GF-D8 (cell line): ENCODE measurements around the gene CHD6.
A peak's percentile ranks its signal among the peaks of the same experiment; 100 is the strongest.

Source experiments
- DNase-seq: peaks from one replicate; lab custom pipeline; 2025; lab: John Stamatoyannopoulos, UW

Gene CHD6

DNA sequence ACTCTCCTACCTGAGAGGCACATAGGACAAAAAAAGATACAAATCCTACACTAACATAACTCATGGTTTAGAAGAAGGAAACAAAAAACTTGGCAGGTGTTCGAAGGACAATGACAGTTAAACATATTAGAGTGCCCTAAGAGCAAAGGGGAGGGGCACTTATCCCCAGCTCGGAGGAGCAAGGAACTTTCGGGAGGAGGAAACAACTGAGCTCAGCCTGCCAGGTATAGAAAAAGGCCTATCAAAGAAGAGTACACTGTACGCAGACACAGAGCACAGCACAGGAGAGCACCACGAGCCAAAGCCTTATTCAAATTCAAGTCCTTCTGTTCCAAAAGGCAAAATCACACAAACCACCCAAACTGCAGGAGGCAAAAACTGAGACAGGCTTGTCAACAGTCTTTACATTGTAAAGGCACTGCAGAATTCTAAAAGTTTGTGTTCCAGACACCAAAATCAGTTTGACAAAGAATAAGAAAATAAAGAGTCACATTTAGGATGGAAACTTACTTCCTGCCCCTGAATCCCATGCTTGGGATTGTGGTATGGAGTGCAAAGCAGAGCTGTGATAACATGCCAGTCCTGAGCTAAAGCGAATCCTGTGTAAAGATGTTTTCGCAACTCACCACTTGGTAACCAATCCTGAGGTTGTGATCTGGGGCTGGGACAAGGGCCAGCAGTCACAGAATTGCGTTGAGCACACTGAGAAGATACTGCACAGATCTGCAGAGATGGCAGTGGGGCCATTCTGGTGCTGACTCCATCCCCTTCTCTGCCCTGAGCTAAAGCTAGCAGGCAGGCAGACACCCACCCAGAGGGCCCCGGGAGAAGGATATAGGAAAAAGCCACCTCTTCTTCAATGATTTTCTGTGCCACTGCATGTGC is 108.6 kb downstream of the CHD6 start:
- no peak for DNase-seq

DNA sequence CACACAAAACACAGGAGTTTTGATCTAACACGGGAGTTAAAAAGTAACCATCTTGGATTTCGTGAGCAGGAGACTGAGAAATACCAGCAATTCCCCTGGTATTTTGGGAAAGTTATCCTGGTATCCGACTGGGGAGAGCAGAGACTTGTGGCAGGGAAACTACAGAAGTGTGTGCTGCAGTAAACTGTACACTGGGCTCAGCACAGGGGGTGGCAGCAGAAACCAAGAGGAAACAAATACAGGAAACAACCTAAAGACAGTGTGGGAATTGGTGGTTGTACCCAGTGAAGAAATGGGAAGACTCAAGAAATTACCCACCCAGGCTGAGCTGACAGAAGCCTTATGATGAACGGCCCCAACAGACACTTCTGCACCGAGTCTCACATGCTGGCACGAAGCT is 109.8 kb downstream of the CHD6 start:
- DNase-seq = no peak

DNA sequence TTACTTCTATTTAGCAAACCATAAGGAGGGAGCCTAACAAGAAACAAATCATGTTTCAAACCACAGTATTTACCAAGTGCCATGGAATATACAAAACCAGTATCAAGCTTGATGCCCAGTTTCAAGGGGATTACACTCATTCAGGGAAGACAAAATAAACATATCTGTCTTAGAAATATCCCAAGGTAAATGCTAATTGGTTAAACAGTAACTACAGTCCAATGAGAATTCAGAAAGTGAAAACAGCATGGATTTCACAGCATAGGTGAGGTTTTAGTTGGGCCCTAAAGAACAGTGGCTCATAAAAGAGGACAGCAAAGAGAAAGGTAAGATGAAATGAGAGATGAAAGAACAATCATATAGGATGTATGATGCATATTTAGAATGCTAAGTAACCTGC is 110.3 kb downstream of the CHD6 start:
- DNase-seq = no peak

DNA sequence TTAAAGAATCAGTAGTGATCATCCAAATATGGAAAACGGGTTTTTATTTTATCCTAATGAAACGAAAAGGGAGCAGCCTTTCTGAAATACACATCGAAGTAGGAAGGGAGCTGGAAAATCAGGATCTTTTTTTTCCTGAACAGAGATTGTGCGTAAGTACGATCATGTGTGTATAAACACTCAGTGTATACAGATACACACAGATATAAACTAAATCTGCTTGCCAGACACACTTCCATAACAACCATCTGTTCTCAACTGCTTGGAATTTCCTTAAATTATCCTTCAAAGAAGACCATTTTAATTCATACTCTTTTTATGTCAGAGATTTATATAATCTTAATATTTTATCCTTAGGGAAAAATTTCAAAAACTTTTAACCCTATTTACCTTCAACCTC is 110.7 kb downstream of the CHD6 start:
- no peak for DNase-seq

DNA sequence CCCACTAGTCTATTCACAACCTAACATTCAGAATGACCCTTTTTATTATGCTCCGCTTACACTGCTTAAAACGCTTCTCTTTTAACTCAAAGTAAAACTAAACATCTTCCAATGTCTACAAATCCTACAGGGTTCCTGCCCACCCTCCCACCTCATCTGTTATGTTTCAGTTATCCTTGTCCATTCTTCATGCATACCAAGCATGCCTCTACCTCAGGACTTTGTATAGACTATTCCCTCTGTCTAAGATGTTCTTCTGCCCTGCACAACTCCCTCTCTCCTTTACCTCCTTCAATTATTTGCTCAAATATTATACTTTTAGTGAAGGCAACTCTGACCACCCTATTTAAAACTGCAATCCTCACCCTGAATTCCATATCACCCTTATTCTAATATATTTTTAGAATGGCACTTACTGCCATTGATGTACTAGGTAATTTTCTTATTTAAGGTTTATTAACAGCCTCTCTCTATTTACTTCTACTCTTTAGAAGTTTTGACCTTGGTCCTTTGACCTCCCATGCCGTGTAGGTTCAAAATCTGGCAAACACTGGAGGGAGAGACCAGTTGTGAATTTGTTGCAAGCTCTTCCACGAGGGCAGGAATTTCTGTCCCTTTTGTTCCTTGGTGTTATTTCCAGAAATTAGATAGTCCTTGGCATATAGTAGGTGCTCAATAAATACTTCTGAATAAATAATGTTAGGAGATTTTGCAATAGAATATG is 111.8 kb downstream of the CHD6 start:
- DNase-seq = no peak

DNA sequence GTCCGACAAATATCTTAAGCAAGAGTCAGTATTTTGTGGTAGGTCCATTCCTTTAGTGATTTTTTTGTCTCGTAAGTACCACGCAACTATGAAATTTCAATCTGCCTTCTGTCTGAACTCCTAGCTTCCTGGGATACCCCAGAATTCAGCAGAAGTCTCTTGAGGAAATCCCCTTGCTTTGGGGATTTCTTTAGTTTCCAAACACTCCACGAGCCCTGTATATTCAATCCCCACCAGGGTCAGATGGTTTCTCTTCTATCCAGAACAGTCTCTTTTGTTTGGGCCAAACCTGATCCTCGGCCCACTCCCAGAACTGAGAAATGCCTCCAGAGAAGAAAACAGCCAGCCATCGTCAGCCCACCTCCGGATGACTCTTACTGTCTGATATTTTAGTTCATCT is 113.0 kb downstream of the CHD6 start:
- DNase-seq = no peak

DNA sequence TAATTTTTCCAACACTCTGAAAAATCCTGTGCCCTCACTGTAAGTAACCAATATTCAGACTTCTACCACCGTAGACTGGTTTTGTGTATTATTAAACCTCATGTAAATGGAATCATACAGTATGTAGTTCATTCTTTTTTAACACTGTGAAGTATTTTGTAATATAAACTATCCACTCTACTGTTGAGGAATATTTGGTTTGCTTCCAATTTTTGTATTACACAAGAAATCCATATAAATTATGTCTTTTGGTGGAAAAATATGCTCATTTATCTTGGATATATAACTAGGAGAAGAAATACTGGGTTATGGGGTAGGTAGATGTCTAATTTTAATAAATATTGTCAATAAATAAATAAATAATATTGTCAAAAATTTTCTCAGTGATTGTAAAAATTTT is 116.8 kb downstream of the CHD6 start:
- DNase-seq = no peak

DNA sequence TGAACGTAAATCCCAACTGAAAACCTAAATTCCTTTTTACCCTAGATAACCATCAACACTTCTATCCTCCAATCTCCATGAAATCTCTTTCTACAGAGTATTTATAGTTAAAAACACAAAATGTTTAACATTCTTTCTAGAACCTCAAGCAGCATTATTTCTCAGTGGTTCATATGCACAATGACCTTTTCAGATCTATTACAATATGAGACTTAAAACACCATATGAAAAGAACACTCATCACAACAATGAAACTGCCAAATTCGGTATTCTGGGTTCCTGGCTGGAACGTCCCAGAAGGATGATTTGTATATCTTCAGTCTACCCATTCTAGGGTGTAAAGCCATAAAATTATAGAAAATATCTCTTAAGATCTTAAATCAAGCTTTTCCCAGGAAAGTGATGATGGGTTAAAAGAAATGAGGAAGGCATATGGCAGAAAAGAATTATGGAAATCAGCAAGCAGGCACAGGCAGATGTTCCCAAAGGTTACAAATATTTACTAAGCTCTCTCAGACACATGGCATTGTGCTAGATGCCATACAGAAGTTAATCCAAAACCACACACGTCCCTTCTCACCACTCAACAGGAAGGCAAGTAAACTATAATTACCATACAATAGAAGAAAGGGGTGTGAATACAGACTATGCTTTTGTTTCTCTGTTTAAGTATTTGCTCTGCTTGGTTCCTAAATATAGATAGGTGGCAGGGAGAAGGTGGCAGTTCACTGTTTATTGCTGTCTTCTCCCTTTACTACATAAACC is 118.0 kb downstream of the CHD6 start:
- DNase-seq = no peak

DNA sequence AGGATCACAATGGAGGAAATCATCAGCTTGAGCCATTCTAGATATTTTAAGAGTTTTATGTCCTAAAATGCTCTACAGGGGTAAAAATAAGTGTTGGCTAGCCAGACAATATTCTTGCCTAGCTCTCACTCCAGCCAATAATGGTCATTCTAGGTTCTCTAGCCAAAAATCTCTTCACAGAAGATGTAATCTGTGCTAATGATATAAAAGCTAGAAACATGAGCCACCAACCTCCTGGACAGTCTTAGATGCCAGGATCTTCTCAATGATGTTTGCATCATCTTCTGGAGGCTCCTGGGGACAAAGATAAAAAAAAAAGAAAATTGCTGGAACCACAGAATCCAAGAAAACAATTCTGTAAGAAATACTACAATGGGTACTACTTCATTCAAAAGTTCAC is 119.1 kb downstream of the CHD6 start:
- no peak for DNase-seq

DNA sequence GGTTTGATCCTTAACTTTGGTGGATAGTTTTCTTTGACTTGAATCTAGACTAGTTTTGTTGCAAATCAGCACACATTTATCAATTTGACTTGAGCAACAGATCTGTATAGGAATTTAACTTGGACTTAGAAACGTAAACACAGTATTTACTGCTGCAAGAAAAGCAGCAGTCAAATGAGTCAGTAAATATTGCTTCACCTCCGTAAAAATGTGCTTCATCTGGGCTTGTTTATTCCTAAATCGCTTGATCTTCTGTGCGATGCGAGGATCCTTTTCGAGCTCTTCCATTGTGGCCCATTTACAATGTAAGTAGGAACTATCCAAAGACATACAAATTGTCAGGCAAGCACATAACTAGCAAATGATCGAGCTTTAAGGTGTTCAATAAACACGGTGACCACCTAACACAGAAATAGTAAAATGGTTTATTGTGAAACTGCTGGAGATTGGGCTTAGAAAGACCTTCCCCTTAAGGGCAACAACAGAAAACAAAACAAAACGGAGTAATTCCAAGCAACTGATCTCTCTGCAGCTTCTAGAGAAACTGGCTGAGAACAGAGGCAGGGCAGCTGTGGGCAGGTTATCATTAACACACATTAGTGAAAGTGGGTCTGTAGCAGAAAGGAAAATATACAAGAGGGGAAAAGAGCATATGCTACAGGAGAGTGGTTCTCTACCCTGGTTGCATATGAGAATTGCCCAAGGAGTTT is 120.8 kb downstream of the CHD6 start:
- DNase-seq = no peak

DNA sequence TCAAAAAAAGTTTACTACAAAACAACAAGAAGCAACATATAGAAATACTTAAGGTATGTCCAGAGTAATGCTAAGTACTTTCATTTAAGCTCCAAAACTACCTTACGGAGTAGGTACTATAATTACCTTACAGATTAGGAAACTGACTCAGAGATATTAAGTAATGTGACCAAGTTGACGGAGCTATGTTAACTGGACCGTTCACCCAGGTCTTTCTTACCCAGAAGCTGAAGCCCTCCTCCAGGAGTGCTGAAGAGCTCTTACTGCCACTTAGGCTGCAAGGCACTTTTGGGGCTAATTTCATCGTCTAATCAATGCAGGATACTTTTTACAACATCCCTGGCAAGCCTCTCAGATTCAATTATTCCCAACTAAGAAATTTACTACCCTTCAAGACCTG is 123.7 kb downstream of the CHD6 start:
- DNase-seq = no peak

DNA sequence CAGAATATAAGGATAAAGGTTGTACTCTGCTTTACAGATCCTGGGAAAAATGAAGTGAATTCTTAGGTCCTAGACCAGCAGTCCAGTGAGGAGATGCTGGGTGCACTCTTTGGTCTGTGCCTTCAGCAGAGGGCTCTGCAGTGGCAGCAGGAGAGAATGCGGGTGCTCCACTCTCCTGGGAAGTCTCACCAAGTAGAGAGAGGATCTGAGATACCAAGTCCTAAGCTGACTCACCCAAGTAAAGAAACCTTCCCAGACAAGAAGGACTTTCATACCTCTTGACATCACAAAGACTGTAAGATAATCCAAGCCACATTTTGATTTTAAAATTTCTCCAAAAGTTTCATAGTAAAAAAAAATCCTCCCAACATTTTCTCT is 134.6 kb downstream of the CHD6 start:
- no peak for DNase-seq

DNA sequence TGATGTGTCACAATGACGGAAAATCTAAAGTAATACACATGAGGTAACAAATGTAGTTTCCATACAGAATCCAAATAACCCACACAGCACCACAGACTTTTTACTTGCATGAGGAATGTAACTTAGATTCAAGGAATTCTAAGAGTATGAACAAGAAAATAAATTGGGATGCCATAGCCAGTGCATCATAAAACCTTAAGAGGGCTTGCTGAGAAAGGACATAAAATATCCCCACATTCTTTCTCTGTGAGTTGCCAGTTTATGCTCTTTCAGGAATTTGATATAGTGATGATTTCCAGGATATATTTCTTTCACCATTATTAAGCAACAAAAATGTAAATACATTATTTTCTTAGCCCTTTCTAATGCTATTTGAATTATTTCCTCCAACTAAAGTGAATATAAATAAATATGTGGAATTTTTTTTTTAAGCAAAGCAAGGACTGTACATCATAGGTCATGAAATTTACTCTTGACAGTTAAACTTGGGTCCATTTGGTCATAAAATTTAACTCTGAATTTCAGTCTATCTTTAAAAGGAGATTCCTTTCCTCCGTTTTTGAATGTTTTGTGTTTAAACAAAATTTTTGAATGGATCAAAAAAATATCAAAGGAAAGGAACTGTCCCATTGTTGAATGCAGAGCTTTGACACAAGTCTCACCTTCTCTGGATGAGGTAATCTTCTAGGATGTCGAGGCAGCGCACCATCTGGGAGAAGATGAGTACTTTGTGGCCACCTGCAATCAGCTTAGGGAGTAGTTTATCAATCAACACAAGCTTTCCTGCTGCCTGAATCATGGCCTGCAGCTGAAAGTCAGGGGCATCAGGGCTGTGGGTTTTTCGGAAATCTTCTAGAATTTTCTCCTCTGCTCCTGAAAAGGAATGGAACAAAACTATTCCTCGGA is 135.3 kb downstream of the CHD6 start:
- DNase-seq = no peak

DNA sequence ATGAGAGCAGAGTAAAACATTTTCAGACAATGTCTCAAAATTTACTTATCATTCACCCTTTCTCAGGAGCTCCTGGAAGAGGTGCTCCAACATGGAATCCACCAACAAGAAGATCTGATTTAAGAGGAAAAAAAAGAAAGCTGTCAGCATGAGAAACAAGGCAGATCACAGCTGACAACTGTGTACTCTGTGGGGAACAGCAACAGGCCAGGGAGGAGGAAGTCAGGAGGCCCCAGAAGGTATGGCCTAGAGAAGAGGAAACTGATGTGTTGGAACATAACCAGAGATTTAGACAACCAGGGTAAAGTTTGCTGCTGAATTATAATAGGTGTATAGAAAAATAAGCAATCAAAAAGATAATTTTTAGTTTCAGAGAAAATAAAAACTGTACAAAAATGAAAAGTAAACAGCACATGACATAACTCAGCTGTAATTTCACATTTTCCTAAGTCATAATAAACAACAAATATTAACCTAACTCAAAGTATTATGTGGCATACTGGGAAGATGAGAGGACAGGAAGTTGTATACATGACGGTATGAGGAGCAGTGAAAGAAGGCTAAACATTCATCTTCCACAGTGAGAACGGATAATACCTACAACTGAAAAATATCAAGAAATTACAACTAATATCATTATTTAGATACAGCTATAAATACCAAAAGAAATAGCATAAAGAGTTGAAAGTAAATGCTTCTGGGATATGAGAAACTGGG is 138.0 kb downstream of the CHD6 start:
- peak; percentile 53 for DNase-seq

DNA sequence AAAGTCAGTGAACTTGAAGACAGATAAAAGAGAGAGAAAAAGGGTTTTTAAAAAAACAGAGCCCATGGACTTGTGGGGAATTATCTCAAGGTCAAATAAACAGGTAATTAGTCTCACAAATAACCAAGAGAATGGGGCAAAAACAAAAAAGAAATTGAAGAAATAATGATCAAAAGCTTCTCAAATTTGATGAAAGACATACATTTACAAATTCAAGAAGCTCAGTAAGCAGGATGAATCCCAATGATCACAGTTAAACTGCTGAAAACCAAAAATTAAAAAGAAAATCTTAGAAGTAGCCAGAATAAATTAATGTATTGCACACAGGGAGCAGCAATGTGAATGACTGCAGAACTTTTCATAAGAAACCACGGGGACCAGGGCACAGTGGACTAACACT is 139.1 kb downstream of the CHD6 start:
- no peak for DNase-seq

DNA sequence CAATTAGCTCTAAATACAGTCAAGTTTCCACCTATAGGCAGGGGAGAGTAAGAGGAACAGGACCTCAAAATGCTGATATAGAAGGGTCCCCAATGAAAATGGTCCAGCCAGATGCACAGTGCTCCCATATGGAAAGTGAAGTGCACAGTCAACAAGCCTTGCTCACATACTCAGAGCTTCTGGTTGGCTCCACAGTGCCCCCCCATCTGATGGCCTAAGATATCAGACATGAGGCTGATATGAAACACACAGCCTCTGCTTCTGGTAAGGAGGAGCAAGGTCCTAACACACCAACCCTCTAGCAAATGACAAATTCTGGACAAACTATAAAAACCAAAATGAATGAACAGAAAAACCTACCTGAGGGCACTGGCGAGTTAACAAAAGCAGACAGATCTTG is 140.2 kb downstream of the CHD6 start:
- no peak for DNase-seq

DNA sequence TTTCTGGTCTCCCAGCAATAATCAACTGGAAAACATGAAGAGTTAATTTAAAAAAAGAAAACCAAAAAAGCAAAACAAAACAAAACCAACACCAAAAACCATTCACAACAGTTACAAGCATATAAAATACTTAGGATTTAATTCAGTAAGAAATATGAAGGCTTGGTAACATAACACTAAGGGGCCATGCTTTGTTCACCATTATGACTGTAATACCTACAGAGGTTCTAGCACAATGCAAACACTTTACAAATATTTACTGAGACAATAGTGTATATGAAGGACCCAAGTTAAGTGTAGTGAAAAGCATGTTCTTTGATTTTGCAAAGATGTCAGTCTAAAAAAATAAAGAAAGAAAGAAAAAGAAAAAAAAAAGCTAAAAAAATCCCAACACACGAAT is 141.7 kb downstream of the CHD6 start:
- DNase-seq = no peak

DNA sequence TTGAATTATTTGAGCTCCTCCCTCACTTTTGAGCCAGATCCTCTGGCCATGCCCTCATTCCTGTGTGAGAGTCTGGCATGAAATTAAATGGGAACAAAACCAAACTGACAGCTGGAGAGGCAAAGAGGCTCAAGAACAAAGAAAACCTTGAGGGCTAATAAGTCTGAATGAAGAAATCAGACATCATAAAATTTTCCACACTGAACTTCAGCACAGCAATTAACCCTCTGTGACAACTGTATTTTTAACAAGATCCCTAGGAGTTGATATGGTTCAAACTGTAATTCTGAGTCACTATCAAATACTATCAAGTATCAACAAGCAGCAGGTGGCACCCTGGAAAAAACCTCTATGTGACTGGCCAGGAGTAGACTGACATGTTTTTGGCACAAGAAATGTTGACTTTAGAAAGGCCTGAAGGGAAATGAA is 142.2 kb downstream of the CHD6 start:
- no peak for DNase-seq

DNA sequence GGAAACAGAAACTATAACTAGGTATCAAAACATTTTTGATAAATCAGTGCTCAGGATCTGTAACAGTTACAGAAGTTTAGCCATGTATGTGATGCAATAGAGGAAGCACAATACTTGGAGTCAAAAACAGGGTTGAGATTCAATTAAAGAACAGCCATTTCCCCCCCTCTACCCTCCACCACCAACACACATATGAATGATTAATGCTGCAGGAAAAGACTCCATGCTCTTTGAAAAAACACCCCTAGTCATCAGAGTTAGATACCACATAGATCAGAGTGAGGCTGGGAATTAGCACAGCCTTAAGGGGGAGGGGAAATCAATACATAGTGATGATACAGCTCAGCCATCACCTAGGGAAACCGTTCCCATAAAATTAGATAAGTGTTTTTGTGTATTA is 142.7 kb downstream of the CHD6 start:
- DNase-seq = no peak

DNA sequence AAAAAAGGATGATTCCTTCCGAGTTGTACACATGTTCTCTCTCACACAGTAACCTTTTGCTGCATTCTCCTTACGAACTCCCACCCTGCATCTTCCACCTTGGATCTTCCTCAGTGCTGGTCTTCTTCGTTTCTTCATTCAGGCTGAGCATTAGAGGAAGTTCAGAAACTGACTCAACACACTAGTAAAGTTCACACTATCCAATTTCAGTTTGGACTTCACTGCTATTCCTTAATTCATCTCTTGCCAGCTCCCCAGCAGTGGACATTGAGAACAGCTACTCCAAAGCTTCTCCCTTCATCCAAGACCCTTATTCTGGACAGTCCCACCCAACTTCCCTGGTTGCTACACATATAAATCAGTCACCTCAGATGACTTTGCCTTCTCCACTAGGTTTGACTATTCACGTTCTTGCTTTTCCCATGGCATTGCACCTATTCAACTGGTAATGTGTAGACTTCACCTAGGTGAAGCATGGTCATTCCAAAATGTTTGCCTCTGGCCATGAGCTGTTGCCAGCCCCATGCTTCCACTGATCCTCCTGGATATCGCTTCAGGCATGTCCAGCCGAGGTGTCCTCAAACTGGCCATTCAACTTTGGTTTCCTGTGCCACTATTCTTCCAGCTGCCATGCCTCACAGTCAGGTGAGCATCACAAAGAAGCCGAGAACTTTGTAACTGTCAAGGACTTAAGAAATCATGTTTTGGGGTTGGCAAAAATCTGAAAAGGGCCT is 147.6 kb downstream of the CHD6 start:
- DNase-seq = no peak
